GM19467 (cell line): ENCODE results near the gene PTPRN2.
"Not testable (repeated sequence)": the region's sequence is repeated elsewhere in the genome, so short reads cannot be mapped to it uniquely, and the experiment has no call there.

ENCODE experiments used
- ATAC-seq: cut with Tn5 transposase; IDR thresholded peaks from one replicate; pipeline ENCODE4 v1.9.1; 2021; ENCODE audit warnings: mild to moderate bottlenecking, moderate library complexity; ENCODE audit not compliant: unreplicated experiment

Gene PTPRN2

DNA sequence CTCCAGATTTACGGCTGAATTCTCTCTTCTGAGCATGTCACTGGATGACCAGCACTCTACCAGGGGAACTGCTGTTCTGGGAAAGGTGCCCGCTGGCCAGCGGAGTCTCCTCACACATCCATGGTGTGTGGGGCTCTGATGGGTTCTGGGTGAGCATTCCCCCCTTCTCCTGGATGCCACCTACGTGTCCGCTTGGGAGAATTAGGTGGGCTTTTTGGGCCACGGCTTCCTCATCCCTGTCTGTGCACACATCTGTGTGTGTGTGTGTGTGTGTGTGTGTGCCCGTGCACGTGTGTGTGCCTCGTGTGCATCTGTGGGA lies 1087.8 kb downstream of the PTPRN2 start:
- ATAC-seq, result no peak

DNA sequence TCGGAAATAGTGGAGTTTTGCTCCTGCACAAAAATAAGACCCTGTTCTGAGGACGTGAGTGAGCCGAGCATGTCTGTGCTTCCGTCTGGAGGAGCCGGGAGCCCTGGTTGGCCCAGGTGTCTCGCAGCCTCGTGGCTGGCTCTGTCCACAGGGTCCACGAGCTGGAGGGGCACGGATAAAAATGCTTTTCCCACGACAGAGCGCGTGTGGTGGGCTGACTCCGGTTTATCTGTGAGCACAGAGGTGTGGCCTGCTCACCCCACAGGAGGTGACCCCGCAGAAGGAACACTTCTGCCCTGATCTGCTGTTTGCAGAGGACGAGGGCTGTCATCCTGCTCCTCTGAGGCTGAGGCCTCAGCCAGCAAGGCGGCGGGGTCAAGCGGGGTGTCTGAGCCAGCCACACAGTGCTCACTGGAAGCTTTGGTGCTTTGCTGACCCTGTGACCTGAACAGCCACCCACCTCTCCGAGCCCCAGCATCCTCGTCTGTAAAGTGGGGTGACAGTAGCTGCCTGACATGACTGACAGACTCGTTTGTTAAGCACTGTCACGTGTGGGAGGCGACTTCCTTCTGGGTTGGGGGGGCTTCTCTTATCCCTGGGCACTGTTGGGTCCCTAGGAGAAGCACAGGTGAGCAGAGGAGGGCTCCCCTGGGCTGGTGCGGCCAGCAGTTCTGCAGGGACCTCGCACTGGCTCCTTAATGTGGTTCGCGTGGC lies 1088.3 kb downstream of the PTPRN2 start:
- no peak for ATAC-seq

DNA sequence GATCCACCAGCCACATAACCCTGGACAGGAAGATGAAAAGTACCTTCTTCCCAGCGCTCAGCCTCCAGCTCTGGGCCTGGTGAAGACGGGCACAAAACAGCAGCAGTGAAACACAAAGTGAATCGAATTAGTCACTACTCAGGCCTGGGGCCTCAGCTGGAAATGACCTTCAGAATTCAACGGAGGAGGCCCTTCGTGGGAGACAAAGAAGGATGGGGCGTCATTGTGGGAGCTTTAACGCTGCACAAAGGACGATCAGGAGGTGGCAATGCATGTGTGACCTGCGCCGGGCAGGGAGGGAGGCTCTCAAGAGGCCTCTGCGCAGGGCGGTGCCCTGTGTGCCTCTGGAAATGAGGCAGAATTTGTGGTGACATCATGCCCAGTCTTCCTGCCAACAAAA lies 1089.0 kb downstream of the PTPRN2 start:
- no peak for ATAC-seq

DNA sequence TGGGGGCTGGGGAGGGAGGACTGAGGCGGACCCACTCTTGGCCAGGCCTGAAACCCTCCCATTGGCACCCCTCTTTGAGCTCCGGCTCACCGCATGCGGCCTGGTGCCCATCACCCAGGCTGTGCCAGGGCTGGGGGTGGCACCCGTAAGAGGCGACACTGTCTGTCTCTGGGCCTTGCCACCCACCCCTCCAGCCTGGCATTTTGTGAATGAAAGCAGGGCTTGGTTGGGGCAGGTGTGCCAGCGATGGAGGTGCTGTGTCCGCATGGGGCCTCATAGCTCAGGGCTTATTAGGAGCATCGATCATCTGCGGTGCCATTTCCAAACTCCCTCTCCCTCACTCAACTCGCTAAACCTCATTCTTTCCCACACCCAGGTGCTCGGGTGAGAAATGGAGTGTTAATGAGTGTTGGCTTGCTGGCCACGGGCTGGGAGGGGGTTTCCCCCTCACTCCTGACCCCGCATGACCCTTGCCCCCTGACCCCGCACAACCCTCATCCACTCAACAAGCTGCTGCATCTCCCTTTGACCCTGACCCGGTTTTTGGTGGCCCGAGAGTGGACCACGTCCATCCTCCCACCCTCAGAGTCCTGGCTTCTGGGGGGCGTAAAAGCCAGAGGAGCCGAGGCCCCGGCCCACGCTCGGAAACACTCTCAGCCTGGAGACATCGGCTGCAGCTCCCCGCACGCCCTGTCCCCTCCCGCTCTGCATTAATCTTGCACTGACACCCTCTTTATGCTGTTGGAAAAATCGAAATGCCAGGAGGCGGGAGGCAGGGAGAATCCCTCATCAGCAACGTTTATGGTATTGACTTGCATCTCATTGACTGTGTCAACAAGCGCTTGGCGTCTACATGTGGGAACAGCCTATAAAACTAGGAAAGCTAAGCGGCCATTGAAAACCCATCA lies 1089.6 kb downstream of the PTPRN2 start:
- ATAC-seq, result no peak

DNA sequence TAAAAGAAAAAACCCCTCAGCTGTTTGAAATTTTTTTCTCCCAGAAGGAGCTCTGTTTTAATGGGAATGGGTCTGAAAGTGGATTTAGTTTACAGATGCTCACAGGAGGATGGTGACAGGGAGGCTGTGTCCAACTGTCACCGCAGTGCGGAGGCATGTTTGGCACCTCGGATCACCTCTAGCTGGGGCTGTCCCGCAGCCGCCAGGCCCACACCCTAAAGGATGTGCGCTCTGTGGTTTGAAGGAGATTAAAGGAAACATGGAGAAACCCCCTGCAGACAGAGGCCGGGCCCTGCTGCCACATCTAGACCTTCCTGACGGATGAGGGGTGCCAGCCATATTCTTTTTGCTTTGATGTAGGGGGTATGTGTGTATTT lies 1090.3 kb downstream of the PTPRN2 start:
- no peak for ATAC-seq

DNA sequence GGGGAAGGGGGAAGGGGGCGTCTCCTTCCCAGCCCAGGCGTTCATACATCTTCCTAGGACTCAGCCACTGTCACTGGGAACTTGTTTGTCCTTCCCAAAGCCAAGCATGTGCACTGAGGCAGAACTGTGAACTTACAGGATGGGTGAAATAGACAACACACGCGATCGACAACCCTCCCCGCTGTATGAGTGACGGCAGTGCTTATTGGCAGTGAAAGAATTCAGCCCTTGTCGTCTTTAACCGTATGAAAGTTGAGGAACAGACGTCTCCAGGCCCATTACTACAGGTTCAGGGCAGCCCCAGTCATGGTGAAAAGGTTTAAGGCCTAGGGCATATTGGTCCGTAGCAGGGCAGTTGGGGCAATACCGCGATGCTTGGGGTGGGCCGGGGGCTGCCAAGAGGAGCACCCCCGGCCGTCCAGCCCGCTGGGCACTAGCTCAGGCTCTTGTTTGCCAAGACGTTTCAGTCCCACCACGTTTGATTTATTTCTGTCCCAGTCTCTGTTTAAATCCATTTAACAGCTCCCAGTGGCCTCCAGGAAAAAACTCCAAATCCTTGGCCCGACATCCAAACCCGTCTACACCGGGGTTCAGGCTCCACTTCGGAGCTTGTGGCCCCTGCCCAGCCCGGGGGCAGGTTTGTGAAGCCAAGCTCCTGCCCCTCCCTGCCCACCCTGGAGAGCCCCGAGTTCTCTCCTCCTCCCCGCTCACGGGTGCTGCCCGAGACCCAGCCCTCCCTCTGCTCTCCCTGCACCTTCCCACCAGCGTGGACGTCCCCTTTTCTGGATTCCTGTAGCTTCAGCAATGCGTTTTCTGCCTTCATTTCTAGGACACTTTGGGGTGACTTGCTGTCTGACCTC lies 1091.0 kb downstream of the PTPRN2 start:
- ATAC-seq, result no peak

DNA sequence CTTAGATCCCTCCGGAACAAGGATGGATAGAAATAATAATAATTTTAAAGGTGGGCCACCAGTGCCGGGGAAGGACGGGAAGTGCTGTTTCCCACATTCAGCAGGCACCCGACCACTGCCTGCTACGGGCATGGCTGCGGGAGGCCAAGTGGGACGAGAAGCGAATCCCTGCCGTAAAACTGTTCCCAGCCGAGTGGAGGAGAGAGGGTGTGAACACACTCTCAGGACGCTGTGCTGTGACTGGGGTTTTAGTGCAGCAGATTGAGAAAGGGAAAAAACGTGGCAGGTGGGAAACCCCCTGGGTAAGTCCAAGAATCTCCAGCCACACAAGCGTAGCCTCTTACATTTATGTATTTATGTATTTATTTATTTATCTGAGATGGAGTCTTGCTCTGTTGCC lies 1092.0 kb downstream of the PTPRN2 start:
- ATAC-seq, result no peak

DNA sequence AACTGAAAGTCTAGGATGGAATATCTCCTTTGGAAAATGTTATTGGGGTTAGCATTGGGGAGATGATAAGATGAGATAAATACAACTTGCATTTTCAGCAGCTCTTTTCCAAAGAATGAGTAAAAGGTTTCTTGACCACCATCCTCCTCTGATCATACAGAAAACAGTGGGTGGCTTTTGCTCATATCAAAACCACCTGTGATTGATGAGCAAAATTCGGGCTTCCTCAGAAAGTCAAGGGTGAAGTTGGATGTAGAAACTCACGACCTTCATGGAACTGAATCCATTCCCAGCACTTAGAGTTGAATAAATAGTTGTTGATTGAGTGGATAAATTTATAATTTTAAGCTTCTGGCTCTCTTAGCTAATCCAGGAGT lies 1092.5 kb downstream of the PTPRN2 start:
- ATAC-seq, result no peak

DNA sequence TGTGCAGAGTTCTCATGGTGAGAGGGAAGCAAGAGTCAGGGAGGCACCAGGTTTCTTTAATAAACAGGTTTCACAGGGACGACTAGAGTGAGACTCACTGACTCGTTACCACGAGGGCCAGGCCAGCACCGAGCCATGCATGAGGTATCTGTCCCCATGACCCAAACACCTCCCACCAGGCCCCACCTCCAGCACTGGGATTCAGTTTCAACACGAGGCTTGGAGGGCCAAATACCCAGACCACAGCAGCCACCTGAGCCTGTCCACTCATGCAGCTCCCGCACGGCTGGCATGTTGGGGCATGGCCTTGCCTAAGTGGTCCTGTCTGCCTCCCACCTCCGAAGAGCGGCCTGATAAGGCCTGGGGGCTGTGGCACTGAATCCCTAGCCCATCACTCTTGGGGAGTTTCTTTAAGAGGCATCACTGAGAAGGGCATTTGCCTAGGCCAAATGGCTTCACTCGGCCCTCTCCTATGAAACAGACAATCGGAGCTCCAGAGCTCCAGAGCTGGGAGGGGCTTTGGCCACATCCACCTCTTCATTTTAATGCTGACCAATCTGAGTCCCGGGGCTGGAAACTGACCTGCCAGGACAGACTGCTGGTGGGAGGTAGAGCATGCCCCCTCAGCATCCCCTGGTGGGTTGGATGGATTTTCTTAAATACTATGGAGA lies 1093.0 kb downstream of the PTPRN2 start:
- ATAC-seq, result no peak

DNA sequence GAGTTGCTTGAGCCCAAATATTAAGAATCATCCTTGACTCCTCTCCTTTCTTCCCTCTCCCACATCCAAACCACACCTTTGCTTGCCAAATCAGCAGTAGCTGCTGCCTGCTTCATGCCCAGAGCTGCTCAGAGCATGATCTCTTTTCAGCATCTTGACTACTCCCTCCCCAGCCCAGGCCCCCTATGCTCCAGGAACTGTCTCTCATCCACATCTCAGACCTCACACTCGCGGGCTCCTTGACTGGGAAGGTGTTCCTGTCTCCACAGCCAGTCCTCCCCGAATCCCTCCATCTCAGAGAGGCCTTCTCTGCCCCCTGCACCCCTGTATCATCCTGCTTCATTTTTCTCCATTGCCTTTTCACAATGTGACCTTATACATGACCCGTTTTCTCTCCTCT lies 1093.8 kb downstream of the PTPRN2 start:
- ATAC-seq, result no peak

DNA sequence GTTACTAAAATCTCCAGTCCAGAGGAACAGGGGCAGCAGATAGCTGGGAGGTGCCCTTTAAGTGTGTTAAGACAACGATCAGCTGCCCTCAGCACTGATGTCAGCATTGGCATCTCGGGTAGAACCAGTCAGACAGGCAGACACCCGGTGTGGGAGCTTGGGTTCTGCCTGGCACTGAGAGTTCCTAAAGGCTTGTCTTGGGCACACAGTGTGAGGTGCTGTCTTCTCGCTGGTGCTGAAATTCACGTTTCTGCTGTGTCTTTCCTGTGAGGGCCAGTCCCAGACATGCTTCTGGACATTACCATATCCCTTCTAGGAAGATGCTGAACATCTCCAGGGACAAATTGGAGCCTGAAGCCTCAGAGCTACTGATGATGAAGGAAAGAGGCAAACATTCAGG lies 1094.6 kb downstream of the PTPRN2 start:
- ATAC-seq, result no peak

DNA sequence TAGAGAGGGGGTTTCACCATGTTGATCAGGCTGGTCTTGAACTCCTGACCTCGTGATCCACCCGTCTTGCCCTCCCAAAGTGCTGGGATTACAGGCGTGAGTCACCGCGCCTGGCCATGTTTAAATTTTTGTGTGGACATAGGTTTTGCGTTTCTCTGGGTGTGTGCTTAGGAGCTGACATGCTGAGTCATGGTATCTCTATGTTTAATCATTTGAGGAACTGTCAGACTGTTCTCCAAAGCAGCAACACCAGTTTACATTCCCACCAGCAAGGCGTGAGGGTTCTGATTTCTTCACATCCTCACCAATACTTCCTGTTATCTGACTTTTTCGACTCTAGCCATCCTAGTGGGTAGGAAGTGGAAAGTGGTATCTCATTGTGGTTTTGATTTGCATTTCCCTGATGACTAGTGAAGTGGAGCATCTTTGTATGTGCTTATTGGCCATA lies 1097.1 kb downstream of the PTPRN2 start:
- ATAC-seq, result peak; percentile 72

DNA sequence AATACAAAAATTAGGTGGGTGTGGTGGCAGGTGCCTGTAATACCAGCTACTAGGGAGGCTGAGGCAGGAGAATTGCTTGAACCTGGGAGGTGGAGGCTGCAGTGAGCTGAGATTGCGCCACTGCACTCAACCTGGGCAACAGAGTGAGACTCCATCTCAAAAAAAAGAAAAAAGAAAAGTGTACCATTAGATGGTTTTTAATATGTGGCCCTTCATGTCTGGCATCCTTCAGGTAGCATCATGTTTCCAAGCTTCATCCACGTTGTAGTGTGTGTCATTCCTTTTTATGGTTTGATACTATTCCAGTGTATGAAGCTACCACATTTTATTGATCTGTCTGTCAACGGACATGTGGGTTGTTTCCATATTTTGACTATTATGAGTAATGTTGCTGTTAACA lies 1097.8 kb downstream of the PTPRN2 start:
- ATAC-seq, result not testable (repeated sequence)
